DOHH2 (cell line): Measurements from ENCODE around the gene CFL2.

ENCODE experiments used
- H3F3A ChIP-seq: fragments of 200-600 bp; sonication (generic), shearing (Covaris generic); 2 replicates; pipeline ENCODE4 v1.6.0; 2016; ENCODE audit warnings: antibody characterized with exemption, mild to moderate bottlenecking; ENCODE audit not compliant: control insufficient read depth, insufficient read depth
- H3K27ac ChIP-seq: fragments of 200-600 bp; sonication (generic); 2 replicates; pipeline ENCODE4 v1.5.1; 2014; ENCODE audit warnings: low read depth, mild to moderate bottlenecking, low read length, moderate library complexity
- H3K27me3 ChIP-seq: fragments of 200-600 bp; sonication (generic); 2 replicates; pipeline ENCODE4 v1.6.1; 2014; ENCODE audit warnings: mild to moderate bottlenecking, low read length, mixed read lengths; ENCODE audit not compliant: control insufficient read depth
- H3K36me3 ChIP-seq: fragments of 200-600 bp; sonication (generic); 2 replicates; pipeline ENCODE4 v1.6.1; 2014; ENCODE audit warnings: mild to moderate bottlenecking, low read length, moderate library complexity, mixed read lengths; ENCODE audit not compliant: control insufficient read depth
- H3K4me1 ChIP-seq: fragments of 200-600 bp; sonication (generic); 2 replicates; pipeline ENCODE4 v1.6.1; 2014; ENCODE audit warnings: mild to moderate bottlenecking, low read length, mixed read lengths; ENCODE audit not compliant: control insufficient read depth
- H3K4me2 ChIP-seq: fragments of 200-600 bp; sonication (generic); 2 replicates; pipeline ENCODE4 v1.6.0; 2014; ENCODE audit warnings: mild to moderate bottlenecking, low read length, moderate library complexity
- H3K4me3 ChIP-seq: fragments of 200-600 bp; sonication (generic); 2 replicates; pipeline ENCODE4 v1.5.1; 2014; ENCODE audit warnings: mild to moderate bottlenecking, low read length, mixed read lengths
- H3K79me2 ChIP-seq: fragments of 200-600 bp; sonication (generic); 2 replicates; pipeline ENCODE4 v1.6.1; 2014; ENCODE audit warnings: mild to moderate bottlenecking, low read length, mixed read lengths; ENCODE audit not compliant: control insufficient read depth
- H3K9me2 ChIP-seq: fragments of 200-600 bp; sonication (generic); replicated peaks from 2 replicates; pipeline ENCODE4 v1.6.1; 2014; ENCODE audit warnings: mild to moderate bottlenecking, low read length, mixed read lengths; ENCODE audit not compliant: control insufficient read depth
- H3K9me3 ChIP-seq: fragments of 200-600 bp; sonication (generic); 2 replicates; pipeline ENCODE4 v1.6.1; 2014; ENCODE audit warnings: antibody characterized with exemption, low read length, mixed read lengths; ENCODE audit not compliant: control insufficient read depth, insufficient read depth
- H4K20me1 ChIP-seq: fragments of 200-600 bp; sonication (generic); 2 replicates; pipeline ENCODE4 v1.6.0; 2014; ENCODE audit warnings: low read depth, mild to moderate bottlenecking, antibody characterized with exemption, low read length, moderate library complexity; ENCODE audit not compliant: control insufficient read depth, insufficient read depth
- EZH2phosphoT487 ChIP-seq: fragments of 200-600 bp; sonication (generic); IDR thresholded peaks from 2 replicates; pipeline ENCODE4 v1.6.1; 2017; ENCODE audit warnings: borderline replicate concordance, mild to moderate bottlenecking, antibody characterized with exemption, low read length, moderate library complexity, mixed read lengths
- TF ChIP-seq, protein P1 (sequence below): fragments of 200-600 bp; sonication (generic); IDR thresholded peaks from one replicate; pipeline ENCODE4 v1.5.1; 2014; ENCODE audit warnings: antibody characterized with exemption, mild to moderate bottlenecking, low read depth, low read length; ENCODE audit not compliant: poor library complexity, severe bottlenecking

Gene CFL2

DNA sequence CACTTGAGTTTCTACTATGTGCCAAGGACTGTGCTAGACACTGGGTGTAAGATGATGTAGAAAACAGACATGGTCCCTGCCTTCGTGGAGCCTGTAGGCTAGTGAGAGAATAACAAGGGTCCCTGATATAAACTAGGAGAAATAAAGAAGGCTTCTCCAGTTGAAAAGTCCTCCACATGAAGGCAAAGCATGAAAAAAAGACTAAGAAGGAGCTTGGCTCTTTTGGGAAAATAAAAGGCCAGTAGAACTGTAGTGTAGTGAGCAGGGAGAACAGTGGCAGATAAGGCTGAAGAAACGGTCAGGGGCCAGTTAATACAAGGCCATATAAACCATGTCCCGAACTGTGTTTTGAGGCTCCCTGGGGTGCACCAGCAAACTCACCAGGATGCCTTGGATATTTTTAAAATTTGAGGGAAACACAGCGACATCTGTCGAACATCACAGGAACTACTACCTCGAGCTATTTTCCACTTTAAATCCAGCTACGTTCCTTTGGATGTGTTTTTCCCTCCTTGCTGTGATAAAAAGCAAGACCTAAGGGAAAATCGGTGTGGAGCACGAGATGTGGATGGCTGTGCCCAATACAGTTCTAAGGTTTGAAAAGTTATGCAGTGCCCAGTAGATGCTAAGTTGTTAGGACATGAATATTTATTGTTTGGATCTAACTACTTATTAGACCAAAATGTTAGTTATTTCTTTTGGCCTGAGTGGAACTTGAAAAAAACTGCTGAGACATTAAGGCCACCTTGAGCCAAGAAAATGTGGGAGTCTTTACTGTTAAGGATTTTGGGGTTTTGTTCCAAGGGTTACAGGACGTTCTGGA, 8.5 kb upstream of the CFL2 start:
- Histone ChIP-seq H4K20me1 (no peaks in the 10 kb centered on the region), H3K9me2 (no peaks in the 10 kb centered on the region), H3K4me2 (peak overlapping the region; percentile 3; the same call in 1 of the 2 replicates), H3K4me1 (peaks cover 7% of the 10 kb centered on the region), H3K27me3 (no peaks in the 10 kb centered on the region), H3K4me3 (no peak overlapping the region), H3K79me2 (no peaks in the 10 kb centered on the region), H3F3A (no peaks in the 10 kb centered on the region), H3K27ac (no peak overlapping the region), H3K9me3 (no peaks in the 10 kb centered on the region), H3K36me3 (no peaks in the 10 kb centered on the region)
- no peak for TF ChIP-seq EZH2phosphoT487
- TF ChIP-seq, protein P1, sequence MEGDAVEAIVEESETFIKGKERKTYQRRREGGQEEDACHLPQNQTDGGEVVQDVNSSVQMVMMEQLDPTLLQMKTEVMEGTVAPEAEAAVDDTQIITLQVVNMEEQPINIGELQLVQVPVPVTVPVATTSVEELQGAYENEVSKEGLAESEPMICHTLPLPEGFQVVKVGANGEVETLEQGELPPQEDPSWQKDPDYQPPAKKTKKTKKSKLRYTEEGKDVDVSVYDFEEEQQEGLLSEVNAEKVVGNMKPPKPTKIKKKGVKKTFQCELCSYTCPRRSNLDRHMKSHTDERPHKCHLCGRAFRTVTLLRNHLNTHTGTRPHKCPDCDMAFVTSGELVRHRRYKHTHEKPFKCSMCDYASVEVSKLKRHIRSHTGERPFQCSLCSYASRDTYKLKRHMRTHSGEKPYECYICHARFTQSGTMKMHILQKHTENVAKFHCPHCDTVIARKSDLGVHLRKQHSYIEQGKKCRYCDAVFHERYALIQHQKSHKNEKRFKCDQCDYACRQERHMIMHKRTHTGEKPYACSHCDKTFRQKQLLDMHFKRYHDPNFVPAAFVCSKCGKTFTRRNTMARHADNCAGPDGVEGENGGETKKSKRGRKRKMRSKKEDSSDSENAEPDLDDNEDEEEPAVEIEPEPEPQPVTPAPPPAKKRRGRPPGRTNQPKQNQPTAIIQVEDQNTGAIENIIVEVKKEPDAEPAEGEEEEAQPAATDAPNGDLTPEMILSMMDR, result peak; percentile 86

DNA sequence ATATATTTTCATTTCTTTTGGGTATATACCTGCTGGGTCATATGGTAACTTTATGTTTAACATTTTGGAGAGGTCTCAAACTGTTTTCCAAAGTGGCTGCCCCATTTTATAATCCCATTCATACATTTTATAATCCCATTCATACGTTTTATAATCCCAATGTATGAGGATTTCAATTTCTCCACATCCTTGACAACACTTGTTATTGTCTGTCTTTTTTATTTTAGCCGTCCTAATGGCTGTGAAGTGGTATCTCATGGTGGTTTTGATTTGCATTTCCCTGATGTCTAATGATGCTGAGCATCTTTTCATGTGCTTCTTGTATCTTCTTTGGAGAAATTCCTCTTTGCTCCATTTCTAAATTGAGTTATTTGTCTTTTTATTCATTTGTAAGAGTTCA, 6.7 kb upstream of the CFL2 start:
- Histone ChIP-seq H3K4me1 (peaks cover 9% of the 10 kb centered on the region), H3K4me3 (no peak overlapping the region), H3K9me3 (no peaks in the 10 kb centered on the region), H3K79me2 (no peaks in the 10 kb centered on the region), H3F3A (no peaks in the 10 kb centered on the region), H3K4me2 (no peak overlapping the region), H3K36me3 (no peaks in the 10 kb centered on the region), H3K27me3 (no peaks in the 10 kb centered on the region), H4K20me1 (no peaks in the 10 kb centered on the region), H3K27ac (no peak overlapping the region), H3K9me2 (no peaks in the 10 kb centered on the region)
- no peak for TF ChIP-seq EZH2phosphoT487
- TF ChIP-seq, protein P1, result no peak

DNA sequence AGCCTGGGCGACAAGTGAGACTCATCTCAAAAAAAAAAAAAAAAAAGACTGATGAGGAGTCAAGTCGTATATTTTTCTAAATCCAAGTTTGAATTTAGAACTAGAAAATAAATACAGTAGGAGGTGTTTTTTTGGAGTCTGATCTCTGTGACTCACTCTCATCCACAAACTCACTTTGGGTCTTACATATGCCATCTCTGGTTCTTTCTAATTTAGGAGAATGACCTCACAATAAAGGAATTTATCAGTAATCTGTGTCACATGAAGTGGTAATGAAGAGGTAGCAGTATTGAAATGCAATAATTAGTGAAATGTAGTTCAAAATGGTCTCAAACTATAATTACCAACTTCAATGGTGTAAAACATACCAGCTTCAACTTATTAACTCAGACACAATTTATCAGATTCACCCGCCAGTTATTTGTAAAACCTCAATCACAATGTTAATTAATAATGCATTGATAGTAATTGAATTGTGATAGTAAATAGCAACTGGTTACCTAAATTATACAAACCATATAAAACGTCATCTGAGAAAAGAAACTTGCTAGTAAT, 4.4 kb upstream of the CFL2 start:
- H3K27ac ChIP-seq, result no peak overlapping the region
- peaks cover 23% of the 10 kb centered on the region for H3K4me1 ChIP-seq
- no peaks in the 10 kb centered on the region for H4K20me1 ChIP-seq
- H3K79me2 ChIP-seq, result peaks cover 6% of the 10 kb centered on the region
- no peak overlapping the region for H3K4me2 ChIP-seq
- H3K9me2 ChIP-seq, result no peaks in the 10 kb centered on the region
- H3K36me3 ChIP-seq, result peaks cover 5% of the 10 kb centered on the region
- H3F3A ChIP-seq, result 0 out of 2 replicates have a peak, but pooled peaks cover 3% of the 10 kb centered on the region
- no peaks in the 10 kb centered on the region for H3K27me3 ChIP-seq
- no peak overlapping the region for H3K4me3 ChIP-seq
- no peaks in the 10 kb centered on the region for H3K9me3 ChIP-seq
- TF ChIP-seq EZH2phosphoT487, result no peak
- TF ChIP-seq, protein P1, result no peak
